Pericardium fibroblast (primary cell): ENCODE measurements around the gene SLC6A18. TPM values are rescaled to one million over a fixed set of nuclear protein-coding genes. Genes with fewer than 3 reads are reported as not detected.

ENCODE experiments used
- total RNA-seq: library from RNA; depleted of rRNA; stranded (reverse); fragments of >200 nt; gene quantifications from 2 replicates; pipeline ENCODE4 v1.2.3, GENCODE V29; 2015

Gene SLC6A18, protein sequence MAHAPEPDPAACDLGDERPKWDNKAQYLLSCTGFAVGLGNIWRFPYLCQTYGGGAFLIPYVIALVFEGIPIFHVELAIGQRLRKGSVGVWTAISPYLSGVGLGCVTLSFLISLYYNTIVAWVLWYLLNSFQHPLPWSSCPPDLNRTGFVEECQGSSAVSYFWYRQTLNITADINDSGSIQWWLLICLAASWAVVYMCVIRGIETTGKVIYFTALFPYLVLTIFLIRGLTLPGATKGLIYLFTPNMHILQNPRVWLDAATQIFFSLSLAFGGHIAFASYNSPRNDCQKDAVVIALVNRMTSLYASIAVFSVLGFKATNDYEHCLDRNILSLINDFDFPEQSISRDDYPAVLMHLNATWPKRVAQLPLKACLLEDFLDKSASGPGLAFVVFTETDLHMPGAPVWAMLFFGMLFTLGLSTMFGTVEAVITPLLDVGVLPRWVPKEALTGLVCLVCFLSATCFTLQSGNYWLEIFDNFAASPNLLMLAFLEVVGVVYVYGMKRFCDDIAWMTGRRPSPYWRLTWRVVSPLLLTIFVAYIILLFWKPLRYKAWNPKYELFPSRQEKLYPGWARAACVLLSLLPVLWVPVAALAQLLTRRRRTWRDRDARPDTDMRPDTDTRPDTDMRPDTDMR
- total RNA-seq: not detected in 2 replicates

GRCh38 chr5:1225081-1225480 is at the start of gene SLC6A18:
TSS of gene SLC6A18 (plus strand) at chr5:1225381. CDS start at chr5:1225478, 97 bp downstream.

DNA sequence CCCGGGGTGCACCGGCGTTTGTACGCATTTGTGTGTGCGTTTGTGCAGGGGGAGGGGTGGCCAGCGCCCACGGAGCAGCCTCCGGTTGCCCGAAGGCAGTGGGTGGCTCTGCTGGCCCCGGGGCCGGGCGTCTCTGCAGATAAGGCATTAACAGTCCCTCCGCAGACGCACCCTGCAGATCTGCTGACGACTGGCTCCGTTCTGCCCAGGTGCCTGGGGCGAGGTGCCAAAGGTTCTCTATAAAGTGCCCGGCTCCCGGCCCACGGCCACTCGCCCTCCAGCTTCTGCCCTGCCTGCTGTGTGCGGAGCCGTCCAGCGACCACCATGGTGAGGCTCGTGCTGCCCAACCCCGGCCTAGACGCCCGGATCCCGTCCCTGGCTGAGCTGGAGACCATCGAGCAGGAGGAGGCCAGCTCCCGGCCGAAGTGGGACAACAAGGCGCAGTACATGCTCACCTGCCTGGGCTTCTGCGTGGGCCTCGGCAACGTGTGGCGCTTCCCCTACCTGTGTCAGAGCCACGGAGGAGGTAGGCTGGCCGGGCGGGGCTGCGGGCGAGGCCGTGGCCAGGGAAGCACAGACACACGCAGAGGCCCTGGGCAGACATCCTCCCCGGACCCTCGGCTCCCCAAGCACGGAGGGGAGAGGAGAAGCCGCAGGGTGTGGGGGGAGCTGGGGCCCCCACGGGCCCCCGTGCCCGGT is 23.7 kb upstream of the SLC6A18 start, which contains the start of gene SLC6A19:
TSS of gene SLC6A19 (plus strand) at position 269 of the 699 bp plus-strand sequence. CDS start at position 325, 56 bp downstream.

DNA sequence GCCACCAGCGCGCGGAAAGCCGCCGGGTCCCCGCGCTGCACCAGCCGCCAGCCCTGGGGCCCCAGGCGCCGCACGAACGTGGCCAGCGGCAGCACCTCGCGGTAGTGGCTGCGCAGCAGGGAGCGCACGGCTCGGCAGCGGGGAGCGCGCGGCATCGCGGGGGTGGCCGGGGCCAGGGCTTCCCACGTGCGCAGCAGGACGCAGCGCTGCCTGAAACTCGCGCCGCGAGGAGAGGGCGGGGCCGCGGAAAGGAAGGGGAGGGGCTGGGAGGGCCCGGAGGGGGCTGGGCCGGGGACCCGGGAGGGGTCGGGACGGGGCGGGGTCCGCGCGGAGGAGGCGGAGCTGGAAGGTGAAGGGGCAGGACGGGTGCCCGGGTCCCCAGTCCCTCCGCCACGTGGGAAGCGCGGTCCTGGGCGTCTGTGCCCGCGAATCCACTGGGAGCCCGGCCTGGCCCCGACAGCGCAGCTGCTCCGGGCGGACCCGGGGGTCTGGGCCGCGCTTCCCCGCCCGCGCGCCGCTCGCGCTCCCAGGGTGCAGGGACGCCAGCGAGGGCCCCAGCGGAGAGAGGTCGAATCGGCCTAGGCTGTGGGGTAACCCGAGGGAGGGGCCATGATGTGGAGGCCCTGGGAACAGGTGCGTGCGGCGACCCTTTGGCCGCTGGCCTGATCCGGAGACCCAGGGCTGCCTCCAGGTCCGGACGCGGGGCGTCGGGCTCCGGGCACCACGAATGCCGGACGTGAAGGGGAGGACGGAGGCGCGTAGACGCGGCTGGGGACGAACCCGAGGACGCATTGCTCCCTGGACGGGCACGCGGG is 69.9 kb downstream of the SLC6A18 start, which contains the start of gene TERT:
TSS of gene TERT (minus strand) at position 234 of the 815 bp plus-strand sequence. CDS start at position 155, 79 bp downstream.

Other genes starting within 250 kb of the SLC6A18 start
- 0.09 and 62.8 TPM in 2 replicates for gene NKD2, start 216.6 kb upstream of the SLC6A18 start, total RNA-seq
- gene SLC12A7, start 113.3 kb upstream of the SLC6A18 start, total RNA-seq: 3.9 and 6.8 TPM in 2 replicates
- not detected in 2 replicates for gene SLC6A19, start 23.8 kb upstream of the SLC6A18 start, total RNA-seq
- not detected in 2 replicates for gene TERT, start 69.7 kb downstream of the SLC6A18 start, total RNA-seq
- gene CLPTM1L, start 119.7 kb downstream of the SLC6A18 start, total RNA-seq: 86.4 and 119 TPM in 2 replicates
- not detected in 2 replicates for gene SLC6A3, start 220.1 kb downstream of the SLC6A18 start, total RNA-seq